SIG-M5 (cell line): ENCODE data around the gene OGT.
"Not testable (repeated sequence)": the region's sequence is repeated elsewhere in the genome, so short reads cannot be mapped to it uniquely, and the experiment has no call there.

Experiments used
- DNase-seq: peaks from one replicate; lab custom pipeline; 2025; lab: John Stamatoyannopoulos, UW

OGT gene

DNA sequence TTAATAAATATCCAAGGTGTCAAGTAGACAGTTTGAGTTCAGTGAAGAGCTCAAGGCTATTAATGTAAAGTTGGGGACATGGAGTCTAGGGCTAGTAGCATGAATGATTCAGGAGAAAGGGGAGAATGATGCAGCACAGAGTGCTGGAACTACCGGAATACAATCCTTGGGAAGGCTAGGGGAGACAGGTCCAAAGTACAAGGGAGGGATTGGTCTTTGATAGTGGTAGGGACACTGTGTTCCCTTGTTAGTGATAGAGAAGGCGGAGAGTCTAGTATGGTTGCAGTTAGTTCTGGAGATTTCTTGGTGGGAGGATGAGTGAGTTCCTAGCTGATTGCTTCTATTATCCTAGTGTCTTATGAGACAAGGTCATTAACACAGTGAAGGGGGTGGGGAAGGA is 54.0 kb downstream of the OGT start:
- no peak for DNase-seq

DNA sequence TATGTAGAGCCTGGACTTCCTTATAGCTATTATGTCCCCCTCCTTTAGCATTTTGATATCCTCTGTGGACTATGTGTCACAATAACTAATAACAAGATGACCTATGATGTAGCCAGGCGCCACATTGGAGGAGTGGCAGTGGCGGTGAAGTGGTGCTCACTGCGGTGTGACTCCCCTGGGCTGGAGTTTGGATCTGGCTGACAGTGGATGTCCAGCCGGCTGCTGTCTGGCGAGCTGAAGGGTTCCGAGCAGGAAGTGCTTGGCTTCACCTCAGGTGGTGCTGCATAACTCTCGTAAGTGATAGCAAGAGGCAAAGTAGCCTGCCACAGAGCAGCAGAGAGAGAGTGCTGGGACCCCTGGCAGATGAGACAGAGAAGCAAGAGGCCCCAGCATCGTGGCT is 60.3 kb downstream of the OGT start:
- not testable (repeated sequence) for DNase-seq

DNA sequence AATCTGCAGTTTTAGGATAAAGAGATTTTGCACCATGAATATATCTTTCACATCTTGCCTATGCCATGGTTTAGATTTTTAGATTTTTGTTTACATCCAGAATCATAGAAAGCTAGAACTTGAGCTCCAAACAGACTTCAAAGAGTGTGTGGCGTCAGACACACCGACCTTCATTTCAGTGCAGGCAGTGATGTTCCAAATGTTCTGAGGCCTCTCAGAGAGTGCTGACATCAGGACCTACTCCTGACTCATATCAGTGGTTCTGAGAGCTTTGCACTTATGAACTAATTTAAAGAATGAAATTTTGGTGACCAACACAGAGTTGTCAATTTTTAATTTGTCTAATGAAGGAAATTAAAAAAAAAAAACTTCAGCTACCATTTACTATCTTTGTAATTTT is 67.1 kb downstream of the OGT start:
- no peak for DNase-seq

DNA sequence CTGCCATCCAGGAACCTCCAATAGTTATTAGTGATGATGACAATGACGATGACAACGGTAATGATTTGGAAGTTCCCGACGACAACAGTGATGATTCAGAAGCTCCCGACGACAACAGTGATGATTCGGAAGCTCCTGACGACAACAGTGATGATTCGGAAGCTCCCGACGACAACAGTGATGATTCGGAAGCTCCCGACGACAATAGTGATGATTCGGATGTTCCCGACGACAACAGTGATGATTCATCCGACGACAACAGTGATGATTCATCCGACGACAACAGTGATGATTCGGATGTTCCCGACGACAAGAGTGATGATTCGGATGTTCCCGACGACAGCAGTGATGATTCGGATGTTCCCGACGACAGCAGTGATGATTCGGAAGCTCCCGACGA is 70.7 kb downstream of the OGT start:
- no peak for DNase-seq

DNA sequence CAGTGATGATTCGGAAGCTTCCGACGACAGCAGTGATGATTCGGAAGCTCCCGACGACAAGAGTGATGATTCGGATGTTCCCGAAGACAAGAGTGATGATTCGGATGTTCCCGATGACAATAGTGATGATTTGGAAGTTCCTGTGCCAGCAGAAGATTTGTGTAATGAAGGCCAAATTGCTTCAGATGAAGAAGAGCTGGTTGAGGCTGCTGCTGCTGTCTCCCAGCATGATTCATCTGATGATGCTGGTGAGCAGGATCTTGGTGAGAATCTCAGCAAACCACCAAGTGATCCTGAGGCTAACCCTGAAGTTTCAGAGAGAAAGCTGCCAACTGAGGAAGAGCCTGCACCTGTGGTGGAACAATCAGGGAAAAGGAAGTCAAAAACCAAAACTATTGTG is 71.2 kb downstream of the OGT start:
- DNase-seq = no peak

DNA sequence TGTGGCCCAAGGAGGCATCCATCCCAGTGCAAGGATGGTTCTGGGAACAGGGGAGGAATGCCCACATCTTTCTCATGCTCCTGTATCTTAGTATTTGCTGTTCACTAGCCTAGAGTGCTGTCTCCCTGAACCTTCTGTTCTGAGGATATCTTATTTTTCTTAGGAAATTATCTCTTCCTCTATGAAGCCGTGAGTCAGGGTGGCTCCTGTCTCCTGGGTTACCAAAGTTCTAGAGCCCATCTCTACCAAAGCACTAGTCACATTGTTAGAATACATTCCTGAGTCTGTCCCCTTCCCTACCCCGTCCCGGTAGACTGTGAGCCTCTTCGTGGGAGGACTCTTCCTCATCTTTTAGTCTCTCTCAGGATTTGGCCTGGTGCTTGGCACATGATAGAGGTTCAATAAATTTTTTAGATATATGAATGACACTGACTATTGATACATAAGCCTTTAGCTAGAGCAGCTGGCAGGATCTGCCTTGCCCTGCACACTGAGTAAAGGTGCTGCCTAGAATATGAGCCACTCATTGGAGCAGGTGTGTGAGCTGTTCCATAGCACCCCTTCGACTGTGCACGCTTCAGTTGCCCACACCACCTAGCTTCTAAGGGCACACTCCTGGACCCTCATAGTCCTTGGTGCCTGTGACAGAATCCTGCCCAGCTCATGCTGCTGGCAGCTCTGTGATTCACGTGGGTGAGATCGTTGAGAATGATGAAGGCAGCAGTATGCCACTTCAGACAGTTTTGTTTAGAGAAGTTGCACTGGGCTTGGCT is 72.1 kb downstream of the OGT start:
- no peak for DNase-seq

DNA sequence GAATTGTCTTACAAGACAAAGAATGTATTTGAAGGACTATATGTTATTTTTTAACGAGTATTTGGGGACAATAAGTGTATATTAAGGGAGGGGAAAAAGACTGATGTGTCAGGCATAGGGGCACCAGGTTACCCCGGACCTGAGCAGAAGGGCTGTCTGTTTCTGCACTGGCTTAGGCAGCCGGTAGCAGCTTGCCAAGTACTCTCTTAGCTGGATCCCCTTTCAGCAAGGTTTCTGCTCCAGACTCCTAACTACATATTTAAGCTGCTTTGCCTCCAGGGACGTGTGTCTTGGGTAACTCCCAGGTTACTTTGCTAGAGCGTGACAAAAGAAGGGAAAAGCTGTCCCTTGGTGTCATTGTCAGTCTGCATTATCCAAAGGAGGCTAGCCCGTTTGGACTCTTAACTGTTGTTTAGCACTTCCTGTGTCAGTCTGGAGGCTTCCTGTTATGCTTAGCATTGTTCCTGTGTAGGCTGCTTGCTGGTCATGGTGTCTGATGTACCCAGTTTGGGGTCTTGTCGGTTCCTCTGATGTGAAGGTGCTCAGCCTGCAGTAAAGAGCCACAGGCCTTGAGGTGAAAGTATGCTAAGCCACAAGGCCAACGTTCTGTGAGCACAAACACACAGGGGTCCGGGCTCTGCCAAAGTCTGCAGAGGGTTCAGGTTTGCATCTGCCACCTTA is 73.8 kb downstream of the OGT start:
- no peak for DNase-seq

DNA sequence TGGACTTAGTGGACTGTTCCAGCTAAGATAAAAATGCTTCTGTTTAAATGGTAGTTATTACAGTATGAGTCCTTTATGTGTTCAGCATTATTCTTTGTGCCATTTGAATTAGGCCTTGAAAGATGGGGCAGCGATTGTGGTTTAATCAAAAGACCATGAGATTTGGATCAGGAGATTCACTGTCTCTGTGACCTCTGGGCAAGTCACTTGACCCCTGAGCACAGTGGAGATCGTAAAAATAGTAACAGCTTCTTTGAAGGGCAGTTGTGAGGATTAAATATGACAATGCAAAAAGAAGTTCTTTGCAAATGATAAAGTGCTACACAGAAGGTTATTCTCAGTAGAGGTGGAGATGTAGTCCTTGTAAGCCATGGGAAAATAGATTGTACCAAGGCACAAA is 74.6 kb downstream of the OGT start:
- DNase-seq = no peak

DNA sequence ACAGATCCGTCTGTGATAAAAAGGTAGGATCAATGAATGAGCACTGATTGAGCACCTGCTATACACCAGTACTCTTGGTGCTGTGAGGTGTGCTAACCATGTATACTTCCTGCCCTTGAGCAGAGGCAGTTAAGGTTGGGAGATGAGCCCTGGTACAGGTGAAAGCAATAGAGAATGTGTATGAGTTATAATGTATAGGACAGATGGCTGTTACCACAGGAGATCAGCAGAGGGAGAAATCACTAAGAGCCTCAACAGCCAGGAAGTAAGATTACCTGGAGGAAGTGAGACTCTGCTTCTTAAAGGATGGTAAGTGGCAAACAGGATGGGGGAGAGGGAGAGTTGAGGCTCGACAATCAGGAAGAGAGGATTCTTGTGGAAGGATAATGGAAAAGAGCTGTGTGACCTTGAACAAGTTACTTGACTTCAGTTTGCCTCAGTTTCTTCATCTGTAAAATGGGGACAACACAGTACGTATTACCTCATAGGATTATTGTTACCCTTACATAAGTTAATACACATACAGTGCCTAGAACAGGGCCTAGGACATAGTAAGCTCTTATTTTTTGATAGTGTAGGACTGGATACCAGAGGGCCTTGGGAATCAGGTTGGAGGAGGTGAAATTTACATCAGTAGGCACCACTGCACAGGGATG is 76.3 kb downstream of the OGT start:
- DNase-seq = no peak

DNA sequence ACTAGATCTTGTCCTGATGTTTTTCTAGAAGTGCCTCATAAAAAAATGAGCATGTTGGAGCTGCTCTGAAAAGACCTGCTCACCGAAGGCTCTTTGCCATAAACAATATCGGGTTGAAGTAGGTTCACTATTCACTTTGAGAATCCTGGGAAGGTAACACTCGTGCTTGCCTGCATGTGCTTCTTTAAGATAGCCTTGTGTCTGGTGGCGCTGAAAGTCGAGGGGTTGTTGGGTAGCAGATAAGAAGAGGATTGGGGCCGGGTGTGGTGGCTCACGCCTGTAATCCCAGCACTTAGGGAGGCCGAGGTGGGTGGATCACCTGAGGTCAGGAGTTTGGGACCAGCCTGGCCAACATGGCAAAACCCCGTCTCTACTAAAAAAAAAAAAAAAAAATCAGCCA is 78.8 kb downstream of the OGT start:
- not testable (repeated sequence) for DNase-seq

DNA sequence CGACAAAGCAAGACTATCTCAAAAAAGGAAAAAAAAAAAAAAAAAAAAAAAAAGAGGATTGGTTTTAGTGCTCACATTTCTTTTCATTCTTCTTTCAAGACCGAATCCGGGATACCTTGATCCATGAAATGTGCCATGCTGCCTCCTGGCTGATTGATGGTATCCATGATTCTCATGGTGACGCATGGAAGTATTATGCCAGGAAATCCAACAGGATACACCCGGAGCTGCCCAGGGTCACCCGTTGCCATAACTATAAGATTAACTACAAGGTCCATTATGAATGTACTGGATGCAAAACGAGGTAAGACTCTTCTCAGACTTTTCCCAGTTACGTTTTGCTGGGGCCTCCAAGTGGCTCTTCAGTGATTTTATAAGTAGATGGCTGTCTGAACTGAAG is 79.4 kb downstream of the OGT start:
- DNase-seq = no peak

DNA sequence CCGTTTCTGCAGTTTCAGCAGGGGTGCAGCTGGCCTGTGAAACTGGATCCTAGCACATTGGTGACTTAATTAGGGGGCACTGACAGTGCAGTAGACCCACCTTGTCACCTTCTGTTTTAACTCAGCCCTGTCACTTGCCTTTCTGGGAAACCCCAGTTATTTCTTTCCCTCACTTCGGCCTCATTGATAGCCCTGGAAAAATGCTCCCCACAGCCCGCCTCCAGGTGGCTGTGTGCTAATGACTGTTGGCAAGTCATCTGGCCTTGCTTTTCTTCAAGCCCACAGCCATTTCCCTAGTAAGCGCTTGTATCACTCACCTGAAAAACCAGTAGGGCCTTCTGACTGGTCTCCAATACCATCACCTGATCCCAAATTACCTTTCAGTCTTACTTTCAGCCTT is 82.2 kb downstream of the OGT start:
- DNase-seq = no peak

DNA sequence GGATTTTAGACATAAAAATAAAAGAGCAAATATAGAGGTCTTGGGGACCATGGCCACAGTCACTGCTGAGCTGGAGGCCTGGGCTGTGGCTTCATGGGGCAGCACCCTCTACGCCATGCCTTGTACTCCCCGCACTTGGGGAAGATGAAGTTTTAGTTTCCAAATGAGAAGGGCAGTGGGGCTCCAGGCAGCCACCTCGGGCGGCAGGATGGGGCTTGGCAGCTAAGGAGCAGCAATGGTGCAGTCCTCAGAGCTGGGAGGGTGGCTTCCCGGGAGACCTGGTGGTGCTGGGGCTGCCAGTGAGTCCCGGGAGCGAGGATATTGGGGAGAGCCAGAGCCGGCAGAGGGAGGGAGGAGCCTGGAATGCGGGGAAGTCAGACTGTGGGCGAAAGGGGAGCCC is 83.0 kb downstream of the OGT start:
- no peak for DNase-seq

DNA sequence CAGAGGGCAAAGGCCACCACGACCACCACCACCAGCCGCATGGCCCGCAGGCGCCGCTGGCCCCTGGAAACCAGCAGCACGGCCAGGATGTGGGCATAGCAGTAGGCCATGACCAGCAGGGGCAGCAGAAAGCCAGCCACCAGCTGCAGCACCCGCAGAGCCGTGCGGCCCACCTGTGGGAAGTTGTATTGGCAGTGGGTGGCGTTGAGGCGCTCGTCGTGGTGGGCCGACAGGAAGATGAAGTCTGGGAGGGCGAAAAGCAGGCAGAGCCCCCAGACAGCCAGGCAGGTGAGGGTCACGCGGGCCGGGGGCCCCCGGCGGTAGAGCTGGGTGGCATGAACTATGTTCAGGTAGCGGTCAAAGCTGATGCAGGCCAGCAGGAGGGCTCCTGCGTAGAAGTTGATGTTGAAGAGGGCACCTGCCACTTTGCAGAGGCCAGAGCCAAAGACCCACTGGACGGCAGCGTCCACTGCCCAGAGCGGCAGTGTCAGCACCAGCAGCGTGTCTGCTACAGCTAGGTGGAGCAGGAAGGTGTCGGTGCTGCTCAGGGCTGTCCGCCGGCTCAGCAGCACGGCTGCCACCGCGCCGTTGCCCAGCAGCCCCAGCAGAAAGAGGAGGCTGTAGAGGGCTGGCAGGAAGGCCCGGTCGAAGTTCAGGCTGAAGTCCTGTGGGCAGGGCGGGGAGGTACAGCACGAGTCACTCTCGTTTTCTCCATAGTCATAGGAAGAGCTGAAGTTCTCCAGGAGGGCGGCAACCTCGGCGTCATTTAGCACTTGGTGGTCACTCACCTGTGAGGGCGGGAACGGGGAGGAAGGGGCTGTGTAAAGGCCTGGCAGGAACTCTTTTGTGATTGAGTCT is 84.0 kb downstream of the OGT start:
- DNase-seq = no peak

DNA sequence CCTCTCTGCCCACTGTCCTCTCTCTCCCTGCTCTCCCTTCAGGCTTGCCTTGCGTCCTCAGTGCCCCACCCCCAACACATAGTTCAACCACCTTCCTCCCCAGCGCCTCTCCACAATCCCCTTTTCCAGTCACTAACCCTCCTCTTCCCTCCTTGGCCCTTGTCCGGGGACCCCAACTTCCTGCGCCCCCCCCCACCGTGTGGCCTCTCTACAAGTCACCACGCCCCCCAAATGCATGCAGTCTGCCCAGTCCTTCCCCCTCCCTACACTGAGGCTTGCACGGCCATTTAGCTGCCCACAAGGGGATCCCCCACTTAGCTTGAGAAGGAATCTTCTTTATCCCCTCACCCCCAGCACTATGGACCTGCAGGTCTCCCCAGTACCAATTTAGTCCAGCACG is 84.8 kb downstream of the OGT start:
- DNase-seq = no peak

DNA sequence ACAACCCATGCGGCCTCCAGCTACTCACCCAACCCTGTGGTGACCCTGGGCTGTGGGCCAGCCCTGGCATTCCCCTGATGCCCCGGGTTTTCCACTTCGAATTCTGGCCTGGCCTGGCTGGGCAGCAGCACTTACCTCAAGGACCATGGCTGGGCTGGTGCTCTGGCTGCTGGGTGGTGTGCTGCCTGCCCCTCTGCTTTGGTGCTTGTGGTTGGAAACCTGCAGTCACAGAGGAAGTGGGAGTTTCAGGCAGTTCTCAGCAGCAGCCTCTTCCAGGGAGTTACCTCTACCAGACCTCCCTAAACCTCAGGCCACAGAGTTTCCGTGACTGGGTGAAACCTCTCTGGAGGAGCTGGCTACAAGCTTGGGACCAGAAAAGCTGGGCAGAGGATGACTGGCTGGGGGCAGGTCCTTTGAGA is 85.4 kb downstream of the OGT start, which contains the start of gene CXCR3:
CXCR3 (minus strand) TSS at position 209 of the 419 bp plus-strand sequence; CDS start at position 147, 62 bp downstream.
- DNase-seq = peak; percentile 68

DNA sequence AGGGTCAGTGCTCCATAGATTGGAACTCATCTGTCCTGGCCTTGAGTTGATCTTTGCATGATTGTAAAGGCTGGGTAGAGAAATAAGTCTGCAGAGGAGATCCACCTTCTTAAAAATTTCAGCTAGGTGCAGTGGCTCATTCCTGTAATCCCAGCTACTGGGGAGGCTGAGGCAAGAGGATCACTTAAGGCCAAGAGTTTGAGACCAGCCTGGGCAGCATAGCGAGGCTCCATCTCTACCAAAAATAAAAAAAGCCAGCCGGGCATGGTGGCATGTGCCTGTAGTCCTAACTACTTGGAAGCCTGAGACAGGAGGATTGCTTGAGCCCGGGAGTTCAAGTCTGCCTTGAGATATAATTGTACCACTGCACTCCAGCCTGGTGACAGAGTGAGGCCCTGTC is 85.9 kb downstream of the OGT start:
- no peak for DNase-seq

DNA sequence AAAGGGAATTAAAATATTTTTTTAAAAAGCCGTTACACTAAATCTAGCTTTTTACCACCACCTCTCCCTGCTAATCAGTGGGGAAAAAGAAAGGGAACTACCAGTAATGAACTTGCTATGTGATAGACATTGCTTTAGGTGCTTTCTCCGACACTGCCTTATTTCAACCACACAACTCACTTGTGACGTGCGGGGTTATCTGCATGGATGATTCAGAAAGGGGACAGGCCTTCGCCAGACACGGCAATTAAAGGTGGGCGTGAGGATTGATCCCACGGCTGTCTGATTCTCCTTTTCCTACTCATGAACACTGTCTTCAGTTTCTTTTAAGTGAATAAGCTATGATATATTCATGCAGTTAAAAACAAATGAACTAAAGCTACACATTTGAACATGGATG is 86.3 kb downstream of the OGT start:
- DNase-seq = no peak

DNA sequence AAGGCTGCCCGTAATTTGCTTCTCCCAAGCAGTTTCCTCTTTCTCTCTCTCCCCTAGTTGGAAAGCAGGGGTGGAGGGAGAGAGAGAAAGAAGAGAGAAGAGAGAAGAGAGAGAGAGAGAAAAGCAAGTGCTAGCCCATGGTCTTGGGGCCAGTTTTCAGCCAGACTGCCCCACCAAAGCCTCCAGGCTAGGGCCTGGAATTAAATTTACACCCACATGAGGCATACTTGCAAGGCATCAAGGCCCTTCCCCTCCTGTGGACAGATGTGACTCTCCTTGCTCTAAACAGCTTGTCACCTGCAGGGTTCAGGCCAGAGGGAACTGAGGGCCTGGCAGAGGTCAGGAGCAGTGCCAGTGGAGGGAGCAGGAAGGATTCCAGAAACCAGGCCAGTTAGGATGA is 87.1 kb downstream of the OGT start:
- DNase-seq = no peak

DNA sequence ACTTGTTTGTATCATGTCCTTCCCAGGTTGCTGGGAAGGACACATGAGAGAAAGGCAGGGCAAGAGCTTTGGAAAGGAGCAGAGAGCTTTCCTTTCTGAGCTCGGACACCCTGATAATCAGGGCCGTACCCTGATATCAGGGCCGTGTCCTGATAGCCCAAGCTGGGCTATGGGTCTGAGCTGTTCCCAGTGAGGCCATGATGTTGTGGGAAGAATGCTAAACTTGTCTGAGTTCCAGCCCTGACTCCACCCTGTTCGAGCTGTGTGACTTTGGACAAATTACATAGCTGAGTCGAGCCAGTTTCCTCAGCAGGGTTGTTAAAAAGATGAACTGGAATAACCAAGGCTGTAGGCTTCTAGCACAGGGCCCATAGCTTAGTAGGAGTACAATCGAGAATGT is 88.7 kb downstream of the OGT start:
- no peak for DNase-seq

DNA sequence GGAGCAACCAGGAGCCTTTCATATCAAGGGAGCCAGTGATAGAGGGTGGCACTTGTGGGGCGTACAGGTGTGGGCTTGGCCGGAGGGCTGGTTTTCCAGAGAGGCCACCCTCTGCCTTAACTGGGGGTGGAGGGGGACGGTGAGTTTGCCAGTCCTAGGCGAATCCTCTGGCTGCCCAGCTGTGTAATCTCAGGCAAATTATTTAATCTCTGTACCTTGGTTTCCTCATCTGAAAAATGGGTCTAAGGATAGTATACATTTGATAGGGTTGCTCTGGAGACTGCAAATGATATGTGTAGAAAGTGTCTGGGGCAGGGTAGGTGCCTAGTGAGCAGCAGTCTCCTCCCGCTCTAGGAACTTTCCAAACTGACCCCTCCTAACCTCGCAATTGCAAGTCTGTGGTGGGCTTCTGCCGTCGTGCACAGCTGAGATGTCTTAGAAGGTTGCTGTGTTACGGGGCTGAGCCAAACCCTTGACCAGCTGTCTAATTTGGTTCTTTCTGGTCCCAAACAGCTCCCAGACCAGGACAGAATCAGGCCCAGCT is 89.2 kb downstream of the OGT start:
- DNase-seq = no peak
